WTC11 (cell line): Measurements from ENCODE around the gene ISL2. TPM values are rescaled to one million over a fixed set of nuclear protein-coding genes. Genes with fewer than 3 reads are reported as not detected.

Experiments used
- ARID4B ChIP-seq: sonication (generic); formaldehyde crosslinking; IDR thresholded peaks from 2 replicates; pipeline ENCODE4 v1.8.0; 2023; ENCODE audit warnings: missing genetic modification reagents, mild to moderate bottlenecking, borderline replicate concordance
- ATF3 ChIP-seq: sonication (generic); formaldehyde crosslinking; conservative IDR thresholded peaks from 2 replicates; pipeline ENCODE4 v1.8.1; 2022; ENCODE audit warnings: mild to moderate bottlenecking, missing genetic modification reagents
- CREM ChIP-seq: sonication (generic); formaldehyde crosslinking; IDR thresholded peaks from 2 replicates; pipeline ENCODE4 v1.8.1; 2022; ENCODE audit warnings: mild to moderate bottlenecking, missing genetic modification reagents, moderate library complexity
- CTCF ChIP-seq: fragments of 200-600 bp; IDR thresholded peaks from 2 replicates; pipeline ENCODE4 v1.8.0; 2022; ENCODE audit warnings: antibody characterized with exemption
- E2F4 ChIP-seq: sonication (generic); formaldehyde crosslinking; IDR thresholded peaks from 2 replicates; pipeline ENCODE4 v1.8.1; 2022; ENCODE audit warnings: low read depth, mild to moderate bottlenecking, moderate library complexity, missing genetic modification reagents, borderline replicate concordance
- ELF4 ChIP-seq: sonication (generic); formaldehyde crosslinking; IDR thresholded peaks from 2 replicates; pipeline ENCODE4 v1.8.1; 2022; ENCODE audit warnings: low read depth, mild to moderate bottlenecking, moderate library complexity, missing genetic modification reagents
- FOXP4 ChIP-seq: sonication (generic); formaldehyde crosslinking; IDR thresholded peaks from 2 replicates; pipeline ENCODE4 v1.8.0; 2022; ENCODE audit warnings: mild to moderate bottlenecking, missing genetic modification reagents
- GABPB1 ChIP-seq: sonication (generic); formaldehyde crosslinking; IDR thresholded peaks from 2 replicates; pipeline ENCODE4 v1.8.1; 2023; ENCODE audit warnings: mild to moderate bottlenecking, missing genetic modification reagents
- MXD4 ChIP-seq: fragments of 250-450 bp; sonication (Bioruptor Pico); IDR thresholded peaks from 2 replicates; pipeline ENCODE4 v1.8.0; 2021; ENCODE audit warnings: mild to moderate bottlenecking, moderate library complexity, borderline replicate concordance
- MYBL2 ChIP-seq: sonication (generic); formaldehyde crosslinking; IDR thresholded peaks from 2 replicates; pipeline ENCODE4 v1.8.1; 2023; ENCODE audit warnings: mild to moderate bottlenecking, moderate library complexity, missing genetic modification reagents
- NFYB ChIP-seq: sonication (generic); formaldehyde crosslinking; conservative IDR thresholded peaks from 2 replicates; pipeline ENCODE4 v1.8.0; 2022; ENCODE audit warnings: low read depth, missing genetic modification reagents
- NR3C1 ChIP-seq: sonication (generic); formaldehyde crosslinking; conservative IDR thresholded peaks from 2 replicates; pipeline ENCODE4 v1.8.1; 2023; ENCODE audit warnings: low read depth, mild to moderate bottlenecking, missing genetic modification reagents
- STAT6 ChIP-seq: sonication (generic); formaldehyde crosslinking; conservative IDR thresholded peaks from 2 replicates; pipeline ENCODE4 v1.8.1; 2023; ENCODE audit warnings: mild to moderate bottlenecking, low read depth, missing genetic modification reagents, moderate library complexity
- TP53 ChIP-seq: sonication (generic); formaldehyde crosslinking; IDR thresholded peaks from 2 replicates; pipeline ENCODE4 v1.8.1; 2023; ENCODE audit warnings: mild to moderate bottlenecking, missing genetic modification reagents
- USF2 ChIP-seq: sonication (generic); formaldehyde crosslinking; IDR thresholded peaks from 2 replicates; pipeline ENCODE4 v1.8.1; 2023; ENCODE audit warnings: mild to moderate bottlenecking, missing genetic modification reagents, moderate library complexity
- ZNF396 ChIP-seq: fragments of 250-450 bp; sonication (Bioruptor Pico); IDR thresholded peaks from 2 replicates; pipeline ENCODE4 v1.8.0; 2021; ENCODE audit warnings: mild to moderate bottlenecking, moderate library complexity, borderline replicate concordance
- ZNF425 ChIP-seq: fragments of 250-450 bp; sonication (Bioruptor Pico); conservative IDR thresholded peaks from 2 replicates; pipeline ENCODE4 v1.9.0; 2021; ENCODE audit warnings: mild to moderate bottlenecking
- ZNF671 ChIP-seq: fragments of 250-450 bp; sonication (Bioruptor Pico); IDR thresholded peaks from 2 replicates; pipeline ENCODE4 v1.8.0; 2021; ENCODE audit warnings: mild to moderate bottlenecking
- ZSCAN18 ChIP-seq: fragments of 250-450 bp; sonication (Bioruptor Pico); IDR thresholded peaks from 2 replicates; pipeline ENCODE4 v2.1.2; 2022; ENCODE audit warnings: mild to moderate bottlenecking, moderate library complexity
- total RNA-seq: library from RNA; stranded (reverse); gene quantifications from 3 replicates; pipeline ENCODE4 v1.2.3, GENCODE V29; 2021

The ISL2 gene
- total RNA-seq, 1 experiment from 2014 or later = 0.24 TPM

- no peak for TF ChIP-seq STAT6 (CRISPR knock-in tag)
- TF ChIP-seq MYBL2 (CRISPR knock-in tag) = peak; percentile 91
- peak; percentile 57 for TF ChIP-seq NFYB (CRISPR knock-in tag)
- no peak for TF ChIP-seq TP53 (CRISPR knock-in tag)
- no peak for TF ChIP-seq ZNF396
- no peak for TF ChIP-seq ZNF671 (CRISPR knock-in tag)
- TF ChIP-seq GABPB1 (CRISPR knock-in tag) = no peak
- TF ChIP-seq ZNF425 (CRISPR knock-in tag) = no peak
- TF ChIP-seq NR3C1 = no peak
- 0 out of 2 replicates have a peak, but pooled peaks have one; percentile 12 for TF ChIP-seq ATF3 (CRISPR knock-in tag)
- no peak for TF ChIP-seq ARID4B
- TF ChIP-seq CTCF = no peak
- TF ChIP-seq CREM = peak; percentile 83
- TF ChIP-seq ZSCAN18 (CRISPR knock-in tag) = no peak
- peak; percentile 65; the same call in 1 of the 2 replicates for TF ChIP-seq ELF4 (CRISPR knock-in tag)
- TF ChIP-seq MXD4 (CRISPR knock-in tag) = no peak
- peak; percentile 89; the same call in 1 of the 2 replicates for TF ChIP-seq FOXP4
- peak; percentile 79 for TF ChIP-seq USF2 (CRISPR knock-in tag)
- no peak for TF ChIP-seq E2F4 (CRISPR knock-in tag)
These were observed 25.2 kb upstream of the ISL2 start, which contains the start of gene ETFA (continued) for GRCh38 chr15:76311100-76311953.
